ENCODE data around the gene CD1C.

- TF ChIP-seq CTCF (IDR thresholded peaks at IDR 0.05) (no peak), EZH2 (IDR thresholded peaks at IDR 0.05; ENCODE audit: borderline replicate concordance, insufficient read depth, low read depth, low read length, poor library complexity, severe bottlenecking) (no peak)
Measured at GRCh38 chr1:158272681-158273080, 17.0 kb upstream of the CD1C start.
